Nucleus accumbens (tissue), 56 donors: ENCODE results near the gene SLC2A4RG.

Experiments used
- DNase-seq, 56 donors: peaks; one replicate each; lab custom pipeline; 2025; lab: John Stamatoyannopoulos, UW

Gene SLC2A4RG

DNA sequence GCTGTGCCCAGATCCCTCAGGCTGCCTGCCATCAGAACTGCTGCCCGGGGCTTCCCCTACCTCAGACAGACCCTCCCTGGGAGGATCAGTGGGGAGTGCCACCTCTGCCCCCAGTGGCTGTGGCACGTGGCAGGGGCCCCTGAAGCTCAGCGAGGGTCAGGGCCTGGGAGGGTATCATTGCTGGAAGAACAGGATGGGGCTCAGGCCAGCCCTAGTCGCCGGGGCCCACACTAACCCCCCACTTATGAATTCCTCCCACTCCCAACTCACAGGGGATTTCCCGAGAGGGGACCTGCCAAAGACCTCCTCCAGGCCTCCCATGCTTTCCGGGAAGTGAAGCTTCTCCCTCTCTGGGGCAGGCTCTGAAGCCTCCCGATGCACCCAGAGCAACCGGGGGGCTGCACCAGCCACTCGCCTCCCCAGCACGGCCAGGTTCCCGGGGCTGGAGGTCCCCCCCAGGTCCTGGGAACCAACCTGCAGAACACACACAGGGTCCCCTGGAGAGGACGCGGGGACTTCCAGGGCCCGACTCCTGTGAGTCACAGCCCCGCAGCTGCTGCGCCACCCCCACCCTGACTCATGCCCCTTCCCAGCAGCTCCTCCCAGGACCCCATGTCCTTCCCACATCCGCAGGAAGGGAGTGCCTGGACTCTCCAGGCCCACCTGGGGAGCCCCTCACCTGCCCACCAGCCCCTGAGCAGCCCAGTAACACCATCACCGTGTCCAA, 40.7 kb upstream of the SLC2A4RG start:
- peak in 5 of 56 donors; percentile 12 to 52 (median 32) for DNase-seq

DNA sequence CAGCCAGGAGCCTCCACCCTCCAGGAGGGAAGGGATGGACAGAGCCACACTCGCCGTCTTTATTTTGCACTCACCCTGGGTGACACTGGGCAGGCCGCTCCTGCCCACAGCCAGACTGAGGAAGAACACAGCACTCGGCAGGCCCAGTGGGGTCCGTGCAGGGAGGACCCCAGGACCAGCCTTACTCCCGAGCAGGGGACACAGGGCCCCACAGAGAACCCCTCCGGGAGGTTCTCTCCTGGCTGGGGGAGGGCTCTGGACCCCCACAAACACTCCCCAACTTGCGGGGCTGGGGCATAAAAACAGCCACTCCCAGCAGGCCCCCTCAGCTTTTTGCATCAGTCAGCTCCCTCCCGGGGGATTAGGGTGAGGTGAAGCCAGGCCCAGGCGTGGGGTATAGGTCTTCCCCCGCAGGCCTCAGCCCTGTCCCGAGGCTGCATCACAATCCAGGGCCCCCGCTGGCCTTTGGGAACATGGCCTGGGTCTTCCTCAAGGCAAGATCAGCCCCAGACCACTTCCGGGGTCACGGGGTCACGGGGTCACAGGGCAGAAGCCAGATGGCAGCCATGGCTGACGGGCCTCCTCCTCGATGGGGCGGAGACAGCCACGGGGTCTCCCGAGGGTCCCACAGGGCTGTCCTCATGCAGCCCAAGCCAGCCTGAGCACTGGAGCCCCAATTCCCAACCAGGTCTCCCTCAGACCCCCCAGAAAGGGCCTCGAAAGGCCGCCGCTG, 39.9 kb upstream of the SLC2A4RG start:
- DNase-seq = no peak

DNA sequence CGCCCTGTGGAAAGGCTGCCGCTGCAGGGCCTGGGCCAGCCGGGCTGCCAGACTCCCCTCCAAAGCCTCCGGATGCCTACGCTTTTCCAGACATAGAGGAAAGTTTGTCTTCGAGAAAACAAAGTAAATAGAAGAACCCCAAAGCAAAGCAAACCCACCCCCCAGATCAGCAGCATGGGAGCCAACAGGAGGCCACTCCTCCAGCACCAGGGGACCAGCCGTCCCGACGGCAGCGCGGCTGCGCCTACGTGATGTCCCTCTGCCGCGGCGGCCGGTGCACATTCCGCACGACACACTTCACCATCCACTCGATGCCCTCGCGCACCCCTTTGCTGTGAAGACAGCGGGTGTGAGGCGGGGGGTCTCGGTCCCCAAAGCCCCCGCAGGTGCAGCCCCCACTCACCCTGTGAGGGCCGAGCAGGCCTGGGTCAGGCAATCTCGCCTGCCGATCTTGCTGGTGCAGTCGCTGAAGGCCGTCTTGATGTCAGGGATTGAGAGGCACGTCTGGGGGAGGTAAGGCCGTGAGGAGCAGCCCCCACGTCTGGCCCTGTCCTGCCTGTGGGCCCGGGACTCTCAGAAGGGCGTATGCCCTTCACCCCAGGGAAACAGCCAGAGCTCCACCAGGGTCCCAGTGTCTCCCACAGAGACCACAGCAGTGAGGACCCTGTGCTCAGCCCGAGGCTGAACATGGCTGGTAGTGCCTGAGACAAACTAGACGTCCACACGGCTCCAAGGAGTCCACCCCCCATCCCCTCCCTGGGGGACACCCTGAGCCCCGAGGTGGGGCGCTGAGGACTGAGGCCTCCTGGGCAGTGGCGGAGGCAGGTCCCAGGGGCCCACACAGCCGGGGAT, 39.2 kb upstream of the SLC2A4RG start:
- DNase-seq = no peak

DNA sequence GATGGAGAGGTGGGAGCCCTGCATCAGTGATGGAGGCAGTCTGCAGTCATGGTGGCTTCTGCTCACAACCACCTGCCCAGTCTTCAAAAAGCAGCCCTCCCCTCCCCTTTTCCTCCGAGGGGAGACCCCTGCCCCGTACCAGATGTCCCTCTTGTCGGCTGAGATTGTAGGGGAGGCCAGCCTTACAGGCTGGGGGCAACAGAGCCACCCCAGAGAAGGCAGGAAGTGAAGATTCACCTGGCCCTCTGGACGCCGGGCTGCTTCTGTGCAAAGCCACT, 38.6 kb upstream of the SLC2A4RG start:
- DNase-seq = no peak

DNA sequence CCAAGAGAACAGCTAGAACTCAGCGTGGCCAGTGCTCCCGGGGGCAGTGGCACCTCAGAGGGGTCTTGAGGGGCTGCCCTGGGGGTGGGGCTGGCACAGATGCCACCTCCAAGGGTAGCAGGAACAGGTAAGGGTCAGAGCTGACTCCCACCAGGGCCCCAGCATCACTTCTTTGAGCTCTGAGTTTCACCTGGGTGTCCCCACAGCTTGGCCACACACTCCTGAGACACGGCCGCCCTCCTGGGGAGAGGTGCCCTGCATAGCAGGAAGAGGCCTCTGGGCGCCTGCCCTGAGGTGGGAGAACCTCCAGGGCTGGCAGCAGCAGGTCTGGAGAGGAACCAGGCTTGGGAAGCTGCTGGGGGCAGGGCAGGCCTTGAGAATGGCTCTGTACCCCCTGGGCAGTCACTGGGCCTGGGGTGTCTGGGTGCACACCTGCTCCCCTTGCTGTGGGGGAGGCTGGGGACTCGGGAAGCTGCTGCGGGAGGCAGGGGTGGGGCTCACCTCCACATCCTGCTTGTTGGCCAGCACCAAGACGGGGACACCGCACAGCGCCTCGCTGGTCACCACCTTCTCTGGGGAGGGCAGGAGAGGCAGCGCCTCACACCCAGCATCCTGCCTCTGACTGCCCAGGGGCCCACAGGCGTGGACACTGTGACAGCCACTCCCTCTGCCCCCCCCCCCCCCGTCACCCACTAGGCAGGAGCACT, 38.1 kb upstream of the SLC2A4RG start:
- DNase-seq = no peak

DNA sequence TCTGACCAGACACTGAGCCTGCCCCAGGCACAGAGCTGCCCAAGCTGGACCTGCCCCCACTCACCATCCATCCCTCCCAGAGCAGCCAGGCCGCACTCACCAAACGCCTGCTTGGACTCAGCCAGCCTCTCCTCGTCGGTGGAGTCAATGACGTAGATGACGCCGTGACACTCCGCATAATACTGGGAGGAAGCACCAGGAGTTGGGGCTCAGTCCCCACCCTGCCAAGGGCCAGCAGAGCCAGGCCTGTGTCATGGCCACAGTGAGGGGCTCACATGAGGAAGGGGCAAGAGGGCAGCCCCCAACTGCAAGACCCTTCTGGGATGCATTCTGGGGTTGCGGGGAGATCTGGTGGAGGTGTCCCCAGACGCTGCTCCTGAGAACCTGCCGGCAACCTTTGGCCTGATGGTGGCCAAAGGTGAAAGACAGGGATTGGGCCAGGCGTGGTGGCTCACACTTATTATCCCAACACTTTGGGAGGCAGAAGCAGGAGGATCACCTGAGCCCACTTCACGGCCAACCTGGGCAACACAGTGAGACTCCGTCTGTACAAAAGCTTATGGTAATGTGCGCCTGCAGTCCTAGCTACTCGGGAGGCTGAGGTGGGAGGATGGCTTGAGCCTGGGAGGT, 37.4 kb upstream of the SLC2A4RG start:
- DNase-seq = no peak

DNA sequence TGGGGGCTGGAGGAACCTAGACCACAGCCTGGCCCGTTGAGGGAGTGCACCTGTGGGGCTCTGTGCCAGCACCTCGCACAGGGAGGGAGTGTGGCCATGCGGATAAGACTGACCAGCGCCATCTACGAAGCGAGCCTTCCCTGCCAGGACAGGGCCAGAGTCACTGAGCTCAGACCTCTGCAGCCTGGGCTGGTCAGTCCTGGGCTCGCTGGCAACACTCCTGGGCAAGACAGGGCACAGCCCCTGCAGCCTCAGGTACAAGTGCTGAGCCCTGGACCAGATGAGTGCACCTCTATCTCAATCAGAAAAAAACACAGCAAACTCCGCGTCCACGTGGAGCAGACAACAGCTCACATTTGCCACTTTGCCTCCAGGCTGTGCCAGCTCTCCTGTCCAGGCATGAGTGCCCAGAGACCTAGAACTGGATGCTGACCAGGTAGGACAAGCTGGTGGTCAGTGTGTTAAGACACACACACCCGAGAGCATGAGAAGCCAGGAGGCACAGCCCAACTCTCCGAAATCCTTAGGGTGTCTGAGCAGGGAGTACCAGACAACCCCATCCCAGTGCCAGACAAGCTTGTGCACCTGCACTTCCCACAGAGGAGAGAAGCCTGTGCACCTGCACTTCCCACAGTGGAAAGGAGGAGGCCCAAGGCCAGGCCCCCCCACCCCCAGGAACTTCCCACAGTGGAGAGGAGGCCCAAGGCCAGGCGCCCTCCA, 36.7 kb upstream of the SLC2A4RG start:
- no peak for DNase-seq

DNA sequence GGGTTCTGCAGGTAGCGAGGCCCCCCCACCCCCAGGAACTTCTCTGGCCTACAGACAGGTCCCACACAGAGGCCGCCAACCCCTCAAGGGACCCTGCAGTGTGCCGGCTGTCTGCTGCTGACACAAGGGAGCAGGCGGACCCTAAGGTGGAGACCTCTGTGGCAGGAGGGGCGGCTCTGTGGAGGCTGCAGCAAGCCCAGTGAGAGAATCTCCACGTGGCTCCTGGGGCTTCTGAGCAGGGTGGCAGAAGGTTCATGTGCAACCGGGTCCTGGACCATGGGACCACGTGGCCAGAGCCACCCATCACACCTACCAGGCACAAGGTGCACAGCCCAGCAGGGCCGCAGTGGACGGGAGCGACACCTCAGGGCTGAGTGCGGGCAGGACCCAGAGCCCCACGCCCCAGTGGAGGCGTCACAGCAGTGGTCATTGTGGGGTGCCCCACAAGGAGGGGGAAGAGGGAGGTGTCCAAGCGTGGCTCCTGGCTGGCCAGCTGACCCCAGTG, 36.1 kb upstream of the SLC2A4RG start:
- DNase-seq = no peak

DNA sequence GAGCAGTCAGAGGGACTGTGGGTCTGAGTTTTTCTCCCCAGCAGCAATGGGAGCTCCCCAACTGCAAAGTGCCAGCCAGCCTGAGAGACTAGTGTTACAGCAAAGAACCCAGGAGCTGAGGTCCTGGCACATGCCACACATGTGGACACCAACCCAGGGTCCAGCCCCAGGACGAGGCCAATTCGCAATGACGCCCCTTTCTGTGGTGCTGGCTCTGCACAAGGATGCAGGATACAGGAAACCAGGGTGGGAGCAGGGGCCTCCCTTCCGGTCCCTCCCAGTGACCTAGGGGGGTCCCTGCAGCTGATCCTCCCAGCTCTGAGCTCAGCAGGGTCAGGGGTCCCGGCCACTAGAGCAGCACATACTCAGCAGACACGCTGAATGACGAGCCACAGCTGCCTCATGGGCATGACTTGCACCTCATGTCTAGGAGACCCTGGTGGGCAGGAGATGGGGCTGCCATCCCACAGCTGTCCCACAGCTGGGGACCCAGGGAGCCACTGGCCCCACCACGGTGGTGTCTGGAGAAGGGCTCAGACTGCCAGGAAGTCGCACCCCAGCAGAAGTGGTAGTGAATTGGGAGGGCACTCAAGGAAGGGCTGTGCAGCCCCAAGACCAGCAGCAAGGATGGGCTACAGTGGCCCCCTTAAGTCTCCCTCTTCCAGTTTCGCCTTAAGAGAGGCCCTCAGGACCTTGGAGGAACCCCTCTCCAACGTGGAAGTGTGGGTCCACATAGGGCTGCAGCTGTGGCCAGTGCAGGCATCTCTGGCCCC, 35.4 kb upstream of the SLC2A4RG start:
- DNase-seq = no peak

DNA sequence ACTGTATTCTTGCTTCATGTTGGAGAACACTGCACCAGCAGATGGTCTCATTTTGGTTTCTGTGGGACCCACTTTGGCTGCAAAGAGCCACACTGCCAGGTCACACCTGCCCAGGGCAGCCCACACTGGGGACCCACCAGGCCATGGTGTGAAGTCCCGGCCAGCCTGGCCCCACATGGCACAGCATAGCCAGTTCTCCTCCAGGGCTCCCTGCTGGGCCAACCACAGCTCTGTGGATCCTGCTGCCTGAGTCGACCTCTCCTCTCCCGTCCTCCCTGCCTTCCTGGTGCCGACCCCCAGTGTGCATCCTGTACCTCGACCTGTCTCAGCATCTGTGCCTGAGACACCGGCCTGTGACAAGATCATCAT, 34.8 kb upstream of the SLC2A4RG start:
- no peak for DNase-seq

DNA sequence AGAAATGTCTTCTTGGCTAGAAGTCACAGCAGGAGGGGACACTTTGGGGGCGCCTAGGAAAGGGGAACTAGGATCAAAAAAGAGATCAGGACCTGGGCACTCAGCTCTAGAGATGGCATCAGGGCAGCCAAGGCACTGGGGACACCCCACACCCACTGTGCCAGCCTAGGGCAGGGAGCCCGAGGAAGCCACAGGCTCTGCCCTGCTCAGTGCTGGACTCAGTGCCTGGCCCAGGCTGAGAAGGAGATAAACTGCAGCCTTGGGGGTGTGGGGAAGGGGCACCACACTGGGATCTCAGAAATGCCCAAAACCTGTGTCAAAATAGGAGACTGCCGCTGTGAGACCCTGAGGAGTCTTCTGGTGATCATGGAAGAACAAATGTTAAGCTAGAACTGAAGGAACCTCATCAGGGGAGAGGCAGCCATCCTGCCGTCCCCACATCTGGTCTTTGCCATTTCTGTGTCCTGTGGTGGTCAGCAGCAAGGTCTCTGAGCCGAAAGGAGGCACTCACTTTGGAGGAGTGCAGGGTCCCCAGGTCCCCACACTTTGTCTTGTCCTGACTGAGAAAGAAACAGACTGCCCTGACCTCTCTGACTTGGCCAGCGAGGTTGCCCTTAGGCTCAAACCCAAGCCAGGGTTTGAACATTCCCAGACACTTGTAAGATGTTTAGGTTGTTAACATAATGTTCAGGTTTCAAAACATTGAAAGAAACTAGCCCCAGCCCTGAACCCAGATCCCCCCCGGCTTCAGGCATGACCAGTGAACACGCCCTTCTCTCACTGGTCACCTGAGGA, 34.1 kb upstream of the SLC2A4RG start:
- DNase-seq = no peak

DNA sequence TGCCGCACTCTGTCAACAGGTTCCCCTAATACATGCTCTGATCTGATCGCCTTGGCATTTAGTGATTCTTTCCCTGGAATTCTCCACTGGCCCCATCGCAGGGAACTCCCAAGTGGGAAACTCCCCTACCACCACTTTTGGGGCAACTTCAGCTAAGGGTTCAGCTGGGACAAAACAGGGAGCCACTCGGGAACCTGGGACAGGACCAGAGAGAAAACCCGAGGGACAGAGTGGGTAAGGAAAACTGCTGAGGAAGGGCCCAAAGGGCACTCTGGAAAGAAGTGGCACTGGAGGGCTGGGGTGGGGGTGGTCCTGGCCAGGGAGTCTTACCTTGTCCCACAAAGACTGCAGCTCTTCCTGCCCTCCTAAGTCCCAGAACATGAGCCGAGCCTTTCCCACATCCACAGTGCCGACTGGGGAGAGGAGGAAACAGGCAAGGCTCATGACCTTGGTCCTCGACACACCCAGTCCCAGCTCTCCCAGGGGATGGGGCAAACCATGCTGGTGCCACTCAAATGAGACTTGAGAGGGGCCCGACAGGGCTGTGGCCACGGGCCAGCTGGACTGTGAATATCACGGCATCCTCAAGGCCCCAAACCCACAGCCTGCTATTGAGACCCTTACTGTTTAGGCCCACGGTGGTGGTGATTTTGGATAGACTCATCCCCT, 33.4 kb upstream of the SLC2A4RG start:
- DNase-seq = no peak

DNA sequence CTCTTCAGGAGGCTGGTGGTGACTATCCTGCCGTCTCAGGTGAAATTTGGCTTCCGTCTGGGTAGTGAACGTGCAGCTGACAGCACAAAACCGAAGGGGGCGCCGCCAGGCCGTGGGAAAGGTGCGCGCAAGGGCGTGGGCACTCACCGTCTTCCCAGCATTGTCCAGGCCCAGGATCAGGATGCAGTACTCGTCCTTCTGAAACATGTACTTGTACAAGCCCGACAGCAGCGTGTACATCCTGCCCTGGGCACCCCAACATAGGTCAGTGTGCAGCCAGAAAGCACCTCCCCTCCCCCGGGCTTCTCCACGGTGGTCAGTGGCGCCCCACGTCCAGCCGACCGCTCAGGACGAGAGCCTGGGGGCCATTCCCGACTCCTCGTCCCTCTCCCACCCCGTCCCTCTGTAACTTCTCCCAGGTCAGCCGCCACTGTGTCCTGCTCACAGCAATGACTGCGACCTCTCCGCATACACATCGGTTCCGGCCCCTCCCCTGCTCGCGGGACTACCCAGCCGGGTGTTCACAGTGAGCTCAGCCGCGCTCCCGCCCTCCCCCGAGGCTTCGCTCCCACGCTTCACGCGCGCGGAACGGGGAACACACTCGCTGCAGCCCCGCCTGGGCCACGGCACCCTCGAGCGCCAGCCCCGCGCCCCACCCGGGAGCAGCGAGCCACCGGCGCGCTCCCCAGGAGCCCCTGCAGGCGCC, 32.6 kb upstream of the SLC2A4RG start:
- DNase-seq = peak in 20 of 56 donors; percentile 29 to 82 (median 54)

DNA sequence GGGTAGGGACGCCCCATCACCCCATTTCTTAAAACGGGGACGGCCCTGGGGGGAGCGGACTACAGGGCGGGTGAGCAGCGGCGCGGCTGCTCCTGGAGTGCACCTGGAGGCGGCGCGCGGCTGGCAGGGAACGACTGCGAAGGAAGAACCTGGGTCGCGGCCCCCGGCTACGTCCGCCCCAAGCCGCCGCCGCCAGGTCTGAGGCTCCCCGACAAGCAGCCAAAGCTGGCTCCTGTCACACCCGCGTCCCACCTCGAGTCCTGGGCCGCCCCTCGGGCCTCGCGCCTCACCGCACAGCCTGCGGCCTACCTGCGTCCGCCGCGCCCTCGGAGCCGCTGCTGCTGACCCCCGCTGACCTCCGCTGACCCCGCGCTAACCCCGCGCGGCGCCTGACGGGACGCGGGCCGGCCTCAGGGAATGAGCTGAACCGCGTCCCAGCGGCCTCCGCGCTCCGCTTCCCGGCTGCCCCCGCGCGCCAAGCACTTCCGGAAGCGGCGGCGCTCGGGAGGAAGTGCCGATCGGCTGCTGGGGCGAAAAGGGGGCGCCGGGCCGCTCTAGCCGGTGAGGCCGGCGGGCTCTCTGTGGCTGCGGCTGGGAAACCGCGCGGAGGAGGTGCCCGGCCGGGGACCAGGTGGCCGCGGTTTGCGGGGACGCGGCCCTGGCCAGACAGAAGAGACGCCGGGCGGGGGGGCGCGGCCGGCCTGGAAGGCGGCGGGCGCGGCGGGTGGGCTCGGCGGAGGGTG, 31.8 kb upstream of the SLC2A4RG start, which contains the start of the genes ARFRP1 and ZGPAT:
ARFRP1 (minus strand) TSS at position 419 of the 743 bp plus-strand sequence. CDS start 885 bp downstream, outside the sequence.
ZGPAT (plus strand) TSS at position 482 of the 743 bp plus-strand sequence. CDS start 542 bp downstream, outside the sequence.
- peak in 54 of 56 donors; percentile 57 to 96 (median 86) for DNase-seq

DNA sequence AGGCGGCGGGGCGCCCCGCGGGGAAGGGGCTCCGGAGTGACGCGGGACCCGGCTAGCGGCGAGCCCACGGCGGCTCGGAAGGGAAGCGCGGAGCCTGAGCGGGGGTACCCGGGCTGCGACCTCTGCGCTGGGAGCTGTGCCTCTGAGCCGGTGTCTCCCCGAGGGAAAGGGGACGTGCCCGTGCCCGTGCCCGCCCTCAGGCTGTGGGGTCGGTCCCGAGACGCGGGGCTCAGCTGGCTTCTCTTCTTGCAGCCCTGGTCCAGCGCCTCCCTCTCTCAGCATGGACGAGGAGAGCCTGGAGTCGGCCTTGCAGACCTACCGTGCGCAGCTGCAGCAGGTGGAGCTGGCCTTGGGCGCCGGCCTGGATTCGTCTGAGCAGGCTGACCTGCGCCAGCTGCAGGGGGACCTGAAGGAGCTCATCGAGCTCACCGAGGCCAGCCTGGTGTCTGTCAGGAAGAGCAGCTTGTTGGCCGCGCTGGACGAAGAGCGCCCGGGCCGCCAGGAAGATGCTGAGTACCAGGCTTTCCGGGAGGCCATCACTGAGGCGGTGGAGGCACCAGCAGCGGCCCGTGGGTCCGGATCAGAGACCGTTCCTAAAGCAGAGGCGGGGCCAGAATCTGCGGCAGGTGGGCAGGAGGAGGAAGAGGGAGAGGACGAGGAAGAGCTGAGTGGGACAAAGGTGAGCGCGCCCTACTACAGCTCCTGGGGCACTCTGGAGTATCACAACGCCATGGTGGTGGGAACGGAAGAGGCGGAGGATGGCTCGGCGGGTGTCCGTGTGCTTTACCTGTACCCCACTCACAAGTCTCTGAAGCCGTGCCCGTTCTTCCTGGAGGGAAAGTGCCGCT, 31.1 kb upstream of the SLC2A4RG start:
- no peak for DNase-seq
